ENCODE data around the gene CACNA1C.

DNA sequence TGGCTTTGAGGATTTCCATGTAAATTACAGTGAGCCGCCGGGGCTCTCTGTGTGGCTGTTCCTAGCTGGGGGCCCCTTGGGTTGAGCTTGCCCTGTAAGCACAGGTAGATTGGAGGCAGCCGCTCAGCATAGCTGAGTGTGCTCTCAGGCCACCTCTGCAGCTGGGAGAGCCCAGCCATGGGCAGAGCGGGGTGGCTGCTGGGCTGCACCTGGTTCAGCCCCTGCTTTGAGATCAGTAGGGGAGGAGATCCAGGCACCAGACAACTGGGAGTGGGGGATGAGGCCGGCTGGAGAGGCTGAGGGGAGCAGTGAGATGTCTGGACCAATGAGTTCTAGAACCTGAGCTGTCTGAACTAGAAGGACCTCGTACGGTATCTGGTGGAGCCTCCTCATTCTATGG, 44.8 kb downstream of the CACNA1C start:
- TF ChIP-seq, protein P1, sequence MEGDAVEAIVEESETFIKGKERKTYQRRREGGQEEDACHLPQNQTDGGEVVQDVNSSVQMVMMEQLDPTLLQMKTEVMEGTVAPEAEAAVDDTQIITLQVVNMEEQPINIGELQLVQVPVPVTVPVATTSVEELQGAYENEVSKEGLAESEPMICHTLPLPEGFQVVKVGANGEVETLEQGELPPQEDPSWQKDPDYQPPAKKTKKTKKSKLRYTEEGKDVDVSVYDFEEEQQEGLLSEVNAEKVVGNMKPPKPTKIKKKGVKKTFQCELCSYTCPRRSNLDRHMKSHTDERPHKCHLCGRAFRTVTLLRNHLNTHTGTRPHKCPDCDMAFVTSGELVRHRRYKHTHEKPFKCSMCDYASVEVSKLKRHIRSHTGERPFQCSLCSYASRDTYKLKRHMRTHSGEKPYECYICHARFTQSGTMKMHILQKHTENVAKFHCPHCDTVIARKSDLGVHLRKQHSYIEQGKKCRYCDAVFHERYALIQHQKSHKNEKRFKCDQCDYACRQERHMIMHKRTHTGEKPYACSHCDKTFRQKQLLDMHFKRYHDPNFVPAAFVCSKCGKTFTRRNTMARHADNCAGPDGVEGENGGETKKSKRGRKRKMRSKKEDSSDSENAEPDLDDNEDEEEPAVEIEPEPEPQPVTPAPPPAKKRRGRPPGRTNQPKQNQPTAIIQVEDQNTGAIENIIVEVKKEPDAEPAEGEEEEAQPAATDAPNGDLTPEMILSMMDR (conservative IDR thresholded peaks at IDR 0.05; ENCODE audit: low read length): no peak
- TF ChIP-seq EZH2phosphoT487 (IDR thresholded peaks at IDR 0.05; ENCODE audit: borderline replicate concordance, low read depth, low read length): no peak
